Measurements from ENCODE around the gene HSPA1L.

- no peak for TF ChIP-seq SUZ12 (IDR thresholded peaks at IDR 0.05; ENCODE audit: extremely low read depth, insufficient read depth, insufficient read length)
- TF ChIP-seq YY1 (IDR thresholded peaks at IDR 0.05; ENCODE audit: insufficient read depth, insufficient read length) = no peak
- no peak for TF ChIP-seq ZNF274 (IDR thresholded peaks at IDR 0.05; ENCODE audit: low read depth, low read length)
Observed at GRCh38 chr6:31827286-31828079, 12.4 kb upstream of the HSPA1L start, which contains the start of gene HSPA1B.

All from NT2/D1 (cell line).